ENCODE data around the gene TUBB2B. TPM values are rescaled to one million over a fixed set of nuclear protein-coding genes. Genes with fewer than 3 reads are reported as not detected.

TUBB2B gene
- total and polyA plus RNA-seq, 9 of the 15 experiments (the other 6 are each of a cell fraction or from before 2014, with no cell fraction given): 0.11 to 9.7 (median 4.6) TPM

GRCh38 chr6:3258720-3259490 is 31.5 kb upstream of the TUBB2B start, which contains the start of gene PSMG4 (continued):
- TF ChIP-seq, protein P1, sequence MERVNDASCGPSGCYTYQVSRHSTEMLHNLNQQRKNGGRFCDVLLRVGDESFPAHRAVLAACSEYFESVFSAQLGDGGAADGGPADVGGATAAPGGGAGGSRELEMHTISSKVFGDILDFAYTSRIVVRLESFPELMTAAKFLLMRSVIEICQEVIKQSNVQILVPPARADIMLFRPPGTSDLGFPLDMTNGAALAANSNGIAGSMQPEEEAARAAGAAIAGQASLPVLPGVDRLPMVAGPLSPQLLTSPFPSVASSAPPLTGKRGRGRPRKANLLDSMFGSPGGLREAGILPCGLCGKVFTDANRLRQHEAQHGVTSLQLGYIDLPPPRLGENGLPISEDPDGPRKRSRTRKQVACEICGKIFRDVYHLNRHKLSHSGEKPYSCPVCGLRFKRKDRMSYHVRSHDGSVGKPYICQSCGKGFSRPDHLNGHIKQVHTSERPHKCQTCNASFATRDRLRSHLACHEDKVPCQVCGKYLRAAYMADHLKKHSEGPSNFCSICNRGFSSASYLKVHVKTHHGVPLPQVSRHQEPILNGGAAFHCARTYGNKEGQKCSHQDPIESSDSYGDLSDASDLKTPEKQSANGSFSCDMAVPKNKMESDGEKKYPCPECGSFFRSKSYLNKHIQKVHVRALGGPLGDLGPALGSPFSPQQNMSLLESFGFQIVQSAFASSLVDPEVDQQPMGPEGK (CRISPR knock-in tag; IDR thresholded peaks at IDR 0.05; ENCODE audit: borderline replicate concordance): no peak
- TF ChIP-seq NFRKB (IDR thresholded peaks at IDR 0.05; ENCODE audit: low read depth): no peak
- no peak for TF ChIP-seq MTA1 (IDR thresholded peaks at IDR 0.05; ENCODE audit: borderline replicate concordance)
- no peak for TF ChIP-seq CGGBP1 (CRISPR knock-in tag; IDR thresholded peaks at IDR 0.05)
- TF ChIP-seq ZFP91 (CRISPR knock-in tag; IDR thresholded peaks at IDR 0.05): 0 out of 2 replicates have a peak, but pooled peaks have one; percentile 39
- no peak for TF ChIP-seq RBM39 (optimal IDR thresholded peaks at IDR 0.05; ENCODE audit: low read depth, low read length)
- no peak for TF ChIP-seq ARID2 (IDR thresholded peaks at IDR 0.05)
- peak; percentile 71; the same call in 1 of the 2 replicates for TF ChIP-seq ERF (CRISPR knock-in tag; IDR thresholded peaks at IDR 0.05)
- no peak for TF ChIP-seq NR0B1 (IDR thresholded peaks at IDR 0.05; ENCODE audit: partially characterized antibody)
- 0 out of 2 replicates have a peak, but pooled peaks have one; percentile 7 for TF ChIP-seq ZNF668 (CRISPR knock-in tag; IDR thresholded peaks at IDR 0.05)
- TF ChIP-seq KAT8 (IDR thresholded peaks at IDR 0.05; ENCODE audit: low read depth): no peak
- TF ChIP-seq RUNX1 (IDR thresholded peaks at IDR 0.05; ENCODE audit: low read depth): no peak
- no peak for TF ChIP-seq ZNF586 (CRISPR knock-in tag; conservative IDR thresholded peaks at IDR 0.05)
- TF ChIP-seq CBX1 (IDR thresholded peaks at IDR 0.05; ENCODE audit: low read depth): peak; percentile 86
- TF ChIP-seq FOSL1 (tag; conservative IDR thresholded peaks at IDR 0.05): no peak
- TF ChIP-seq ZNF263 (CRISPR knock-in tag; IDR thresholded peaks at IDR 0.05; ENCODE audit: borderline replicate concordance): no peak
- no peak for TF ChIP-seq DDX20 (tag; IDR thresholded peaks at IDR 0.05; ENCODE audit: low read depth)
- TF ChIP-seq GTF2F1 (IDR thresholded peaks at IDR 0.05; ENCODE audit: low read depth, low read length): 0 out of 2 replicates have a peak, but pooled peaks have one; percentile 12
- TF ChIP-seq ARHGAP35 (IDR thresholded peaks at IDR 0.05; ENCODE audit: partially characterized antibody): no peak
- no peak for TF ChIP-seq TEAD2 (tag; IDR thresholded peaks at IDR 0.05)
- no peak for TF ChIP-seq ZNF695 (CRISPR knock-in tag; IDR thresholded peaks at IDR 0.05)
- TF ChIP-seq SNIP1 (IDR thresholded peaks at IDR 0.05; ENCODE audit: low read depth): no peak
- no peak for TF ChIP-seq CCAR2 (IDR thresholded peaks at IDR 0.05; ENCODE audit: low read depth, low read length)
- TF ChIP-seq KLF6 (CRISPR knock-in tag; IDR thresholded peaks at IDR 0.05; ENCODE audit: borderline replicate concordance): no peak
- TF ChIP-seq ZNF561 (CRISPR knock-in tag; conservative IDR thresholded peaks at IDR 0.05): no peak
- TF ChIP-seq KLF10 (CRISPR knock-in tag; IDR thresholded peaks at IDR 0.05): no peak
